IMR-90 (cell line): ENCODE results near the gene TEX2. TPM values are rescaled to one million over a fixed set of nuclear protein-coding genes. Genes with fewer than 3 reads are reported as not detected.

Source experiments
- ATAC-seq: fragments of 200-7000 bp; cut with Tn5 transposase; 2 replicates; pipeline ENCODE4 v1.9.1; 2020; ENCODE audit warnings: low read depth, mild to moderate bottlenecking, moderate library complexity
- BruUV-seq: library from RNA; stranded (reverse); fragments of 400-500 nt; replicated peaks from 2 replicates; lab custom pipeline; 2021; lab: Mats Ljungman, UMichigan
- CTCF ChIA-PET: fragments of 300-600 bp; formaldehyde crosslinking; extraction: SDS; loops from one replicate; lab custom pipeline; 2021; ENCODE audit warnings: antibody characterized with exemption; lab: Yijun Ruan, JAX
- POLR2A ChIA-PET: fragments of 300-600 bp; sonication (Branson Sonifier 250); formaldehyde crosslinking; loops from one replicate; lab custom pipeline; 2022; ENCODE audit warnings: antibody characterized with exemption; ENCODE audit not compliant: unreplicated experiment; lab: Charles Lee
- DNase-seq: peaks from one replicate; pipeline ENCODE4 v3.0.0; 2013
- H2AFZ ChIP-seq: replicated peaks from 2 replicates; pipeline ENCODE3; 2013; ENCODE audit warnings: low read length, mild to moderate bottlenecking; ENCODE audit not compliant: poor library complexity
- H2AK5ac ChIP-seq: 2 replicates; pipeline ENCODE4 v1.6.1; 2013; ENCODE audit warnings: low read depth, low read length, inconsistent platforms
- H2AK9ac ChIP-seq: replicated peaks from 2 replicates; pipeline ENCODE3; 2013; ENCODE audit warnings: mild to moderate bottlenecking, low read depth, low read length, moderate library complexity; ENCODE audit not compliant: poor library complexity
- H2BK120ac ChIP-seq: 2 replicates; pipeline ENCODE4 v1.6.1; 2013; ENCODE audit warnings: low read depth, low read length, inconsistent platforms
- H2BK15ac ChIP-seq: 3 replicates; pipeline ENCODE4 v1.6.1; 2013; ENCODE audit warnings: low read depth, low read length, inconsistent platforms
- H2BK20ac ChIP-seq: 2 replicates; pipeline ENCODE4 v1.6.1; 2013; ENCODE audit warnings: low read depth, mild to moderate bottlenecking, inconsistent platforms, low read length, moderate library complexity
- H2BK5ac ChIP-seq: 2 replicates; pipeline ENCODE4 v1.6.1; 2013; ENCODE audit warnings: mild to moderate bottlenecking, low read depth, low read length, inconsistent platforms; ENCODE audit not compliant: poor library complexity, severe bottlenecking
- H3K14ac ChIP-seq: replicated peaks from 2 replicates; pipeline ENCODE4 v1.6.1; 2013; ENCODE audit warnings: low read depth, low read length, inconsistent platforms
- H3K18ac ChIP-seq: 2 replicates; pipeline ENCODE4 v1.6.1; 2013; ENCODE audit warnings: low read depth, low read length, control low read depth
- H3K23ac ChIP-seq: 2 replicates; pipeline ENCODE4 v1.6.1; 2013; ENCODE audit warnings: low read depth, low read length, inconsistent platforms
- H3K27ac ChIP-seq: 2 replicates; pipeline ENCODE4 v1.5.1; 2013; ENCODE audit warnings: mild to moderate bottlenecking, control low read depth, low read length; ENCODE audit not compliant: insufficient read depth
- H3K27me3 ChIP-seq: 2 replicates; pipeline ENCODE4 v1.6.1; 2013; ENCODE audit warnings: low read length; ENCODE audit not compliant: control insufficient read depth, insufficient read depth
- H3K36me3 ChIP-seq: 2 replicates; pipeline ENCODE4 v1.6.1; 2013; ENCODE audit warnings: low read length, mixed read lengths; ENCODE audit not compliant: control insufficient read depth, insufficient read depth
- H3K4ac ChIP-seq: 2 replicates; pipeline ENCODE4 v1.6.1; 2013; ENCODE audit warnings: low read depth, low read length, inconsistent platforms
- H3K4me1 ChIP-seq: 2 replicates; pipeline ENCODE4 v1.6.1; 2013; ENCODE audit warnings: low read length, mixed read lengths; ENCODE audit not compliant: control insufficient read depth, insufficient read depth
- H3K4me2 ChIP-seq: 2 replicates; pipeline ENCODE4 v1.6.1; 2013; ENCODE audit warnings: low read depth, mild to moderate bottlenecking, control low read depth, low read length, moderate library complexity
- H3K4me3 ChIP-seq: 2 replicates; pipeline ENCODE4 v1.5.1; 2013; ENCODE audit warnings: low read depth, mild to moderate bottlenecking, control low read depth, low read length, moderate library complexity; ENCODE audit not compliant: insufficient read depth
- H3K56ac ChIP-seq: 2 replicates; pipeline ENCODE4 v1.6.1; 2013; ENCODE audit warnings: low read length, inconsistent platforms; ENCODE audit not compliant: insufficient read depth; ENCODE audit errors: extremely low read depth
- H3K79me1 ChIP-seq, 2 experiments: 2 replicates each; pipeline ENCODE4 v1.6.1; 2013; ENCODE audit warnings: low read length in 2 of 2, inconsistent platforms in 1 of 2, low read depth in 1 of 2
- H3K9ac ChIP-seq: 2 replicates; pipeline ENCODE4 v1.6.1; 2013; ENCODE audit warnings: low read depth, low read length, control low read depth
- H3K9me1 ChIP-seq: 2 replicates; pipeline ENCODE4 v1.6.1; 2013; ENCODE audit warnings: low read length, inconsistent platforms; ENCODE audit not compliant: insufficient read depth
- H3K9me3 ChIP-seq: 2 replicates; pipeline ENCODE4 v1.6.1; 2013; ENCODE audit warnings: low read length; ENCODE audit not compliant: control insufficient read depth, insufficient read depth
- H4K20me1 ChIP-seq: 2 replicates; pipeline ENCODE4 v1.6.1; 2013; ENCODE audit warnings: low read length, inconsistent platforms; ENCODE audit not compliant: insufficient read depth
- H4K5ac ChIP-seq: 2 replicates; pipeline ENCODE4 v1.6.1; 2013; ENCODE audit warnings: mild to moderate bottlenecking, low read depth, low read length, control low read depth
- H4K8ac ChIP-seq, 2 experiments: 2 replicates each; pipeline ENCODE4 v1.6.1; 2013; ENCODE audit warnings: low read depth in 2 of 2, low read length in 2 of 2, control low read depth in 1 of 2, inconsistent platforms in 1 of 2
- H4K91ac ChIP-seq: 2 replicates; pipeline ENCODE4 v1.6.1; 2013; ENCODE audit warnings: low read depth, low read length, inconsistent platforms; ENCODE audit not compliant: insufficient read depth
- BHLHE40 ChIP-seq: fragments of 150-350 bp; IDR thresholded peaks from 2 replicates; pipeline ENCODE4 v1.6.1; 2016; ENCODE audit warnings: mild to moderate bottlenecking, low read depth, low read length
- CEBPB ChIP-seq: IDR thresholded peaks from 2 replicates; pipeline ENCODE4 v1.6.1; 2012; ENCODE audit warnings: low read depth, low read length, improper control_type of control experiment
- CHD1 ChIP-seq: IDR thresholded peaks from 2 replicates; pipeline ENCODE4 v1.6.1; 2012; ENCODE audit warnings: low read depth, low read length, improper control_type of control experiment
- FOS ChIP-seq: fragments of 150-350 bp; IDR thresholded peaks from 2 replicates; pipeline ENCODE4 v1.6.1; 2016; ENCODE audit warnings: low read depth, low read length
- MAZ ChIP-seq: IDR thresholded peaks from 2 replicates; pipeline ENCODE4 v1.6.1; 2012; ENCODE audit warnings: low read depth, mild to moderate bottlenecking, low read length, improper control_type of control experiment, moderate library complexity, borderline replicate concordance
- MXI1 ChIP-seq: IDR thresholded peaks from 2 replicates; pipeline ENCODE4 v1.6.1; 2012; ENCODE audit warnings: low read depth, mild to moderate bottlenecking, low read length, moderate library complexity, borderline replicate concordance
- NFE2L2 ChIP-seq: fragments of 150-350 bp; IDR thresholded peaks from 2 replicates; pipeline ENCODE4 v1.6.1; 2016; ENCODE audit warnings: low read depth, mild to moderate bottlenecking, low read length
- POLR2A ChIP-seq: IDR thresholded peaks from 2 replicates; pipeline ENCODE4 v1.6.1; 2012; ENCODE audit warnings: mild to moderate bottlenecking, low read depth, low read length
- RAD21 ChIP-seq: IDR thresholded peaks from 2 replicates; pipeline ENCODE4 v1.6.1; 2012; ENCODE audit warnings: low read length, improper control_type of control experiment
- RFX5 ChIP-seq: IDR thresholded peaks from 2 replicates; pipeline ENCODE4 v1.8.0; 2012; ENCODE audit warnings: low read depth, mild to moderate bottlenecking, low read length, moderate library complexity
- SMC3 ChIP-seq: fragments of 150-350 bp; IDR thresholded peaks from 2 replicates; pipeline ENCODE4 v1.6.1; 2016; ENCODE audit warnings: low read depth, mild to moderate bottlenecking, antibody characterized with exemption, low read length, moderate library complexity
- USF2 ChIP-seq: fragments of 150-350 bp; IDR thresholded peaks from 2 replicates; pipeline ENCODE4 v1.6.1; 2017; ENCODE audit warnings: mild to moderate bottlenecking, antibody characterized with exemption, low read length, low read depth
- WGBS, 2 experiments: methylation state at CpG; one replicate each; pipeline versions ENCODE4 v1.1.5 to v1.1.7; 2013; ENCODE audit warnings: missing lambda C conversion rate in 2 of 2; ENCODE audit not compliant: insufficient read length in 1 of 2; ENCODE audit errors: extremely low coverage in 2 of 2; 5-methylcytosine and 5-hydroxymethylcytosine counted together
- dilution Hi-C: fragments of 300-500 bp; cut with HindIII; formaldehyde crosslinking; loops from one replicate; pipeline ENCODE4 v1.14.3; 2018; ENCODE audit warnings: low sequenced_read_pairs; ENCODE audit not compliant: unreplicated experiment
- in situ Hi-C: fragments of 300-500 bp; cut with MboI; formaldehyde crosslinking; loops from 3 replicates; pipeline ENCODE4 v1.14.3; 2019; ENCODE audit warnings: low sequenced_read_pairs, inconsistent platforms, mixed read lengths
- intact Hi-C: fragments of 100-400 bp; cut with micrococcal nuclease; formaldehyde crosslinking; loops from 2 replicates; pipeline ENCODE4 v1.10.0; 2022
- polyA plus RNA-seq, 3 experiments: library from polyadenylated mRNA; depleted of rRNA; stranded (reverse); fragments of >200 nt; gene quantifications; 2 replicates each; pipeline ENCODE4 v1.2.3, GENCODE V29; 2012; ENCODE audit warnings: low replicate concordance in 1 of 3
- total RNA-seq: library from RNA; depleted of rRNA; stranded (reverse); fragments of >200 nt; gene quantifications from 2 replicates; pipeline ENCODE4 v1.2.3, GENCODE V29; 2012

The TEX2 gene
- total and polyA plus RNA-seq, 2 of the 4 experiments (the other 2 are of a cell fraction) = 18.2 to 21.9 TPM

DNA sequence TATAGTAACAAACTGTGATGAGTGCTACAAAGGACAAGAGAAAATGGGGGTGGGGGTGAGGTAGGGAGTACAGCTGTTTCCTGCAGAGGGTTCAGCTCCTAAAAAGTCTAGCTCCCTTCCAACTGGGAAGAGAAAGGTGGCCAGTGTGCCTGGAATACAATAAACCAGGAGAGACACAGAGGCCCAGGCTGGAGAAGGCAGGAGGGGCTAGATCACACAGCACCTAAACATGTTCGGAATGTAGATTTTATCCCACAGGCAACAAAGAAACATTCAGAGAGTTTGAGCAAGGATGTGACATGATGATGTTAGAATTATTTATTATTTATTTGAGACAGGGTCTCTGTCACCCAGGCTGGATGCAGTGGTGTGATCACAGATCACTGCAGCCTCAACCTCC lies 10.2 kb downstream of the TEX2 start:
- Histone ChIP-seq H3K4me1 (peaks cover 3% of the 10 kb centered on the region; the same call in 1 of the 2 replicates), H3K14ac (peak overlapping the region; percentile 40), H3K36me3 (no peaks in the 10 kb centered on the region), H2BK5ac (no peak overlapping the region), H3K4me2 (no peak overlapping the region), H4K8ac (no peak overlapping the region), H4K20me1 (peaks cover 4% of the 10 kb centered on the region), H3K4me3 (no peak overlapping the region), H3K18ac (no peak overlapping the region), H2BK20ac (no peak overlapping the region), H2AFZ (no peak overlapping the region), H3K27me3 (no peaks in the 10 kb centered on the region), H2BK15ac (no peak overlapping the region; the same call in 2 of the 3 replicates), H4K91ac (peak overlapping the region; percentile 32; the same call in 1 of the 2 replicates), H2BK120ac (no peak overlapping the region), H3K27ac (no peak overlapping the region), H3K56ac (no peak overlapping the region), H3K9me1 (0 out of 2 replicates have a peak, but pooled peaks cover 3% of the 10 kb centered on the region), H3K4ac (no peak overlapping the region), H2AK5ac (no peak overlapping the region), H3K23ac (no peak overlapping the region), H4K5ac (no peak overlapping the region), H2AK9ac (no peak overlapping the region), H3K9me3 (no peaks in the 10 kb centered on the region), H3K9ac (no peak overlapping the region), H3K79me1 (peaks cover 47 to 55% of the 10 kb centered on the region in 2 experiments)
- no CpG with 5 or more reads among the region's 1 CpG for WGBS, 2 experiments
- DNase-seq (peak; percentile 30), ATAC-seq (peak; percentile 72)
- in situ Hi-C loops (no loop called here), intact Hi-C loops (no loop called here), dilution Hi-C loops (no loop called here)
- no TSS peak for BruUV-seq
- ChIA-PET CTCF (interaction anchor here (0.7 to 1.0 kb wide), 2 partner anchors 13 to 54 kb away, joined by 3 read pairs; no protein-coding TSS in a partner anchor), POLR2A (interaction anchor here (0.6 kb wide), 1 partner anchor 25 kb away, joined by 3 read pairs; no protein-coding TSS in a partner anchor)
- no peak for TF ChIP-seq MXI1
- TF ChIP-seq CHD1 = no peak
- no peak for TF ChIP-seq SMC3
- no peak for TF ChIP-seq CEBPB
- TF ChIP-seq FOS = no peak
- TF ChIP-seq RFX5 = no peak
- TF ChIP-seq POLR2A = no peak
- TF ChIP-seq BHLHE40 = no peak
- no peak for TF ChIP-seq USF2
- TF ChIP-seq RAD21 = no peak
- TF ChIP-seq NFE2L2 = no peak
- TF ChIP-seq MAZ = no peak
